GM12875 (cell line): Measurements from ENCODE around the gene CDC20B.

Experiments
- H3K4me3 ChIP-seq: one replicate; pipeline ENCODE4 v1.5.1; 2011; ENCODE audit warnings: low read depth, low read length, control low read depth
- CTCF ChIP-seq: IDR thresholded peaks from 2 replicates; pipeline ENCODE4 v1.5.1; 2011; ENCODE audit warnings: low read depth, mild to moderate bottlenecking, control low read depth, inconsistent platforms, low read length, moderate library complexity, borderline replicate concordance; ENCODE audit not compliant: insufficient read depth

Gene CDC20B

GRCh38 chr5:55146080-55146479 is 26.9 kb downstream of the CDC20B start:
- TF ChIP-seq CTCF = no peak

GRCh38 chr5:55143624-55144023 is 29.4 kb downstream of the CDC20B start:
- no peak for TF ChIP-seq CTCF
- H3K4me3 ChIP-seq = no peak overlapping the region

More at GRCh38 chr5:55146080-55146479, 26.9 kb downstream of the CDC20B start:
- no peak overlapping the region for H3K4me3 ChIP-seq

GRCh38 chr5:55141945-55142690 is 30.9 kb downstream of the CDC20B start:
- H3K4me3 ChIP-seq = no peak overlapping the region
- TF ChIP-seq CTCF = no peak

DNA sequence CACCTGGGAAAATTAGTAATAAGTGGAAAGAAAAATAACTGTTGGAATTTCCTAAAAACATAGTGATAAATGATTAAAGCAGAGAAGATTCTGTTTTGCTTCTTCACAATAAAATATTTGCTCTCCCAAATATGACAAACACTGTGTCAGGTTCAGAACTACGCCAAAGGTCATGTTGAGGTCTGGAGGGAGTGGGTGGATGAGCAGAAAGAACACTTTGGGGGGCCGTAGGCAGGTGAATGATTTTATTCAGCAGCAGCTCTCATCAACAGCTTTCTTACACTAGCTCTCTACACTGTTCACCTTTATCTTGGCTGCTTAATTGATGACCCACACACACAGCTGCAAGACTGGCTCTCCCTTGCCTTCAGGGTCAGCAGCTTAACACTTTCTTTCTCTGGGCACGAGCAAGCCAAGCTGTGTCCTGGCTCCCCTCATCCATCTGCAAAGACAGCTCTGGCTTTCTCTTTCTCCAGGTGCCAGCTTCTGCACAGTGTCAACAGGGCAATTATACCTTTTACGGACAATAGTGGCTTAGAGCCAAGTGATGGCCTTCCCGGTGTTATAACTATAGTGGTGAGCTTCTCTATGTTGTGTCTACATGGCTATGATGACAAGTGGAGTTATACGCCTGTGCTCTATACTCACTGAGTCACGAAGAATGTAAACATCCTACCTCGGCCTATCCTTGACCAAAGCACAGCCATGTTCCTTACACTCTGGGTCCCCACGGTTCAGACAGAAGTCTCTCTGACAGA is 31.9 kb downstream of the CDC20B start:
- H3K4me3 ChIP-seq = no peak overlapping the region
- TF ChIP-seq CTCF = no peak

GRCh38 chr5:55136521-55136920 is 36.5 kb downstream of the CDC20B start:
- no peak for TF ChIP-seq CTCF
- H3K4me3 ChIP-seq = no peak overlapping the region

GRCh38 chr5:55134053-55134722 is 38.8 kb downstream of the CDC20B start:
- no peak overlapping the region for H3K4me3 ChIP-seq
- TF ChIP-seq CTCF = no peak
